ENCODE results near the gene SPRYD7.

SPRYD7 gene, protein sequence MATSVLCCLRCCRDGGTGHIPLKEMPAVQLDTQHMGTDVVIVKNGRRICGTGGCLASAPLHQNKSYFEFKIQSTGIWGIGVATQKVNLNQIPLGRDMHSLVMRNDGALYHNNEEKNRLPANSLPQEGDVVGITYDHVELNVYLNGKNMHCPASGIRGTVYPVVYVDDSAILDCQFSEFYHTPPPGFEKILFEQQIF

DNA sequence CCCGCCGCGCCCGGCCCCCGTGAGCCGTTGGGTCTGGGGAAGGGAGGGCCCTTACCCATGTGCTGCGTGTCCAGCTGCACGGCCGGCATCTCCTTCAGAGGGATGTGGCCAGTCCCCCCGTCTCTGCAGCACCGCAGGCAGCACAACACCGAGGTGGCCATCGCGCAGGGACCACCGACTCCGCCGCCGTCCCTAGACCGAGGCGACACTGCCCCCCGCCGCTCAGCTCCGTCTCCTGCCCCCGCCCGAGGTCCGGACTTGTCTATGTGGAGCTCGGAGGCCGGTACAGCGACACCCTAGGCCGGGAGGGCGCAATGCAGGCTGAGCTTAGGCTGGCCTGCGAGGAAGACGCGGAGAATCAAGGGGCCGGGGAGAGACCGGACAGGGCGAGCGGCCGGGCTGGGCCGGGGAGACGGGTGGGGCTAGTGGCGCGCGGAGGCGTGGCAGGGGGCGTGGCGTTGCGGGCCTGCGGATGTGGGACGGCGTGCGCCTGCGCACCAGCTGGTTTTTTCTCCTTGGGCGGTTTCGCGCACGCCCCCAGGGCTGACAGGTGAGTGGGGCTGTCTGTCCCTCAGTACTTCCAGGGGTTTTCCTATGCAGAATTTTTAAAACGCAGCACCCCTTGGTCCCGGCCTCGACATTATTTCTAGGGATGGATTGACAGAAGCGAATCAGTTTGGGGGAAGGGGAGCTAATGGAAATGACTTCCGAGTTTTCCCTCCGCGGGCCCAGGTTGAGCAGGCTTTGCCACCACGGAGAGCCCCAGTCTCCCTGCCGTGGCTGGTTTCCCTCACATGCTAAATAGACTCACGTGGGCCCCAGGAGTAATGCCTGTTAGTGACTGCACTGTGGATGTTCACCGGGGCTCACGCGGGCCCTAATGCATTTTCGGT lies at the start of gene SPRYD7:
TSS of gene SPRYD7 (minus strand) at position 266 of the 893 bp plus-strand sequence. CDS start at position 161, 105 bp downstream.
- H3K4me3 ChIP-seq (ENCODE audit: low read length): peak within 1 kb of the TSS; percentile 96
- peak within 1 kb of the TSS; percentile 50 for H3K27ac ChIP-seq (ENCODE audit: low read depth, low read length)
- no peaks in the 10 kb centered on the region; the same call in 1 of the 2 replicates for H4K20me1 ChIP-seq (ENCODE audit: control insufficient read depth, insufficient read depth, low read depth, low read length)
- H3K9me2 ChIP-seq (replicated peaks; ENCODE audit: control insufficient read depth, low read length): no peaks in the 10 kb centered on the region
- peaks cover 37% of the 10 kb centered on the region for H3K79me2 ChIP-seq (ENCODE audit: control insufficient read depth, low read length)
- no peaks in the 10 kb centered on the region for H3K9me3 ChIP-seq (ENCODE audit: control insufficient read depth, insufficient read depth, low read length)
- H3K36me3 ChIP-seq (ENCODE audit: control insufficient read depth, low read length): no peaks in the 10 kb centered on the region
- H3K4me1 ChIP-seq (ENCODE audit: control insufficient read depth, low read length): peaks cover 42% of the 10 kb centered on the region
- no peak for TF ChIP-seq EZH2phosphoT487 (IDR thresholded peaks at IDR 0.05; ENCODE audit: borderline replicate concordance, low read length)
- TF ChIP-seq, protein P1, sequence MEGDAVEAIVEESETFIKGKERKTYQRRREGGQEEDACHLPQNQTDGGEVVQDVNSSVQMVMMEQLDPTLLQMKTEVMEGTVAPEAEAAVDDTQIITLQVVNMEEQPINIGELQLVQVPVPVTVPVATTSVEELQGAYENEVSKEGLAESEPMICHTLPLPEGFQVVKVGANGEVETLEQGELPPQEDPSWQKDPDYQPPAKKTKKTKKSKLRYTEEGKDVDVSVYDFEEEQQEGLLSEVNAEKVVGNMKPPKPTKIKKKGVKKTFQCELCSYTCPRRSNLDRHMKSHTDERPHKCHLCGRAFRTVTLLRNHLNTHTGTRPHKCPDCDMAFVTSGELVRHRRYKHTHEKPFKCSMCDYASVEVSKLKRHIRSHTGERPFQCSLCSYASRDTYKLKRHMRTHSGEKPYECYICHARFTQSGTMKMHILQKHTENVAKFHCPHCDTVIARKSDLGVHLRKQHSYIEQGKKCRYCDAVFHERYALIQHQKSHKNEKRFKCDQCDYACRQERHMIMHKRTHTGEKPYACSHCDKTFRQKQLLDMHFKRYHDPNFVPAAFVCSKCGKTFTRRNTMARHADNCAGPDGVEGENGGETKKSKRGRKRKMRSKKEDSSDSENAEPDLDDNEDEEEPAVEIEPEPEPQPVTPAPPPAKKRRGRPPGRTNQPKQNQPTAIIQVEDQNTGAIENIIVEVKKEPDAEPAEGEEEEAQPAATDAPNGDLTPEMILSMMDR (IDR thresholded peaks at IDR 0.05; ENCODE audit: low read depth, low read length, poor library complexity, severe bottlenecking): peak; percentile 93
- peaks cover 7% of the 10 kb centered on the region for H3F3A ChIP-seq (ENCODE audit: control insufficient read depth, insufficient read depth)
- H3K4me2 ChIP-seq (ENCODE audit: low read length): peak within 1 kb of the TSS; percentile 95
- no peaks in the 10 kb centered on the region for H3K27me3 ChIP-seq (ENCODE audit: control insufficient read depth, low read length)

- Histone ChIP-seq H3K27ac (ENCODE audit: low read depth, low read length) (no peak overlapping the region), H3K9me3 (ENCODE audit: control insufficient read depth, insufficient read depth, low read length) (no peaks in the 10 kb centered on the region), H3K9me2 (replicated peaks; ENCODE audit: control insufficient read depth, low read length) (no peaks in the 10 kb centered on the region), H3K27me3 (ENCODE audit: control insufficient read depth, low read length) (no peaks in the 10 kb centered on the region), H3K4me2 (ENCODE audit: low read length) (no peak overlapping the region), H3K4me1 (ENCODE audit: control insufficient read depth, low read length) (peaks cover 9% of the 10 kb centered on the region), H3K79me2 (ENCODE audit: control insufficient read depth, low read length) (no peaks in the 10 kb centered on the region), H3F3A (ENCODE audit: control insufficient read depth, insufficient read depth) (no peaks in the 10 kb centered on the region), H3K36me3 (ENCODE audit: control insufficient read depth, low read length) (no peaks in the 10 kb centered on the region), H4K20me1 (ENCODE audit: control insufficient read depth, insufficient read depth, low read depth, low read length) (no peaks in the 10 kb centered on the region), H3K4me3 (ENCODE audit: low read length) (no peak overlapping the region)
- TF ChIP-seq, protein P1 (IDR thresholded peaks at IDR 0.05; ENCODE audit: low read depth, low read length, poor library complexity, severe bottlenecking): no peak
- no peak for TF ChIP-seq EZH2phosphoT487 (IDR thresholded peaks at IDR 0.05; ENCODE audit: borderline replicate concordance, low read length)
Measured at GRCh38 chr13:49985129-49985528, 49.0 kb upstream of the SPRYD7 start.

DNA sequence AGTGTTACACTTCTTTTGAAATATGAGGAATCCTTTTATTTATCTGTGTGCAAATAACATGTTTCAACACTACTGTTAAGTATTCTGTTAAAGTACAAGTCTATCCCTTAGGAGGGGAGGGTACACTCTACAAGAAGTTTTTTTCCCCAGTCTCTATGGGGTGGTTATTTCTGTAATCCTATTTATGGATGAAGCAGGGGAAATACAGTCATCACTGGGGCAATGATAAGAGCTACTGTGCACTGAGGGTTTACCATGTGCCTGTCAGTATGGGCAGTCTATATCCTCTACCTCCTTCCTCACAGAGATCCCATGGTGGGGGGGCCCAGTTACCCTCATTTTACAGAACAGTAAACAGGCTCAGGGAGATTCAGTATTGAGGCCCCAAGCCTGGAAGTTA lies 44.1 kb upstream of the SPRYD7 start:
- no peak overlapping the region for H3K4me2 ChIP-seq (ENCODE audit: low read length)
- H3K4me1 ChIP-seq (ENCODE audit: control insufficient read depth, low read length): peaks cover 14% of the 10 kb centered on the region
- TF ChIP-seq, protein P1 (IDR thresholded peaks at IDR 0.05; ENCODE audit: low read depth, low read length, poor library complexity, severe bottlenecking): no peak
- TF ChIP-seq EZH2phosphoT487 (IDR thresholded peaks at IDR 0.05; ENCODE audit: borderline replicate concordance, low read length): no peak

More for the DNA sequence above, 44.1 kb upstream of the SPRYD7 start:
- H3K36me3 ChIP-seq (ENCODE audit: control insufficient read depth, low read length): no peaks in the 10 kb centered on the region
- no peaks in the 10 kb centered on the region for H3K79me2 ChIP-seq (ENCODE audit: control insufficient read depth, low read length)
- H3K27ac ChIP-seq (ENCODE audit: low read depth, low read length): no peak overlapping the region
- no peaks in the 10 kb centered on the region for H3F3A ChIP-seq (ENCODE audit: control insufficient read depth, insufficient read depth)
- no peak overlapping the region for H3K4me3 ChIP-seq (ENCODE audit: low read length)
- no peaks in the 10 kb centered on the region for H4K20me1 ChIP-seq (ENCODE audit: control insufficient read depth, insufficient read depth, low read depth, low read length)
- no peaks in the 10 kb centered on the region for H3K9me2 ChIP-seq (replicated peaks; ENCODE audit: control insufficient read depth, low read length)
- no peaks in the 10 kb centered on the region for H3K9me3 ChIP-seq (ENCODE audit: control insufficient read depth, insufficient read depth, low read length)
- no peaks in the 10 kb centered on the region for H3K27me3 ChIP-seq (ENCODE audit: control insufficient read depth, low read length)
